ENCODE data around the gene HES2.
"Not testable (repeated sequence)": the region's sequence is repeated elsewhere in the genome, so short reads cannot be mapped to it uniquely, and the experiment has no call there.

Gene HES2

GRCh38 chr1:6453895-6454855, 34.5 kb upstream of the HES2 start:
- not testable (repeated sequence) for FAIRE-seq

- no peak for FAIRE-seq
These were observed 31.2 kb upstream of the HES2 start for GRCh38 chr1:6450943-6451373.

- not testable (repeated sequence) for FAIRE-seq
These were observed 30.8 kb upstream of the HES2 start for GRCh38 chr1:6450486-6450885.

GRCh38 chr1:6450005-6450450, 30.3 kb upstream of the HES2 start:
- no peak for FAIRE-seq

GRCh38 chr1:6448749-6449631, 29.3 kb upstream of the HES2 start:
- FAIRE-seq: no peak

GRCh38 chr1:6447818-6448748, 28.4 kb upstream of the HES2 start:
- FAIRE-seq: no peak

- FAIRE-seq: no peak
These were observed 27.5 kb upstream of the HES2 start for GRCh38 chr1:6447016-6447817.

- FAIRE-seq: no peak
These were observed 26.9 kb upstream of the HES2 start for GRCh38 chr1:6446665-6447015.

GRCh38 chr1:6445929-6446328, 26.2 kb upstream of the HES2 start:
- FAIRE-seq: not testable (repeated sequence)

GRCh38 chr1:6445062-6445763, 25.5 kb upstream of the HES2 start:
- FAIRE-seq: no peak

- FAIRE-seq: no peak
These were observed 24.7 kb upstream of the HES2 start for GRCh38 chr1:6444377-6444776.

- FAIRE-seq: no peak
These were observed 23.8 kb upstream of the HES2 start for GRCh38 chr1:6443339-6444115.

GRCh38 chr1:6441586-6441985, 21.9 kb upstream of the HES2 start:
- FAIRE-seq: no peak

- no peak for FAIRE-seq
These were observed 20.7 kb upstream of the HES2 start for GRCh38 chr1:6440198-6441126.

- FAIRE-seq: no peak
These were observed 18.4 kb upstream of the HES2 start for GRCh38 chr1:6438047-6438525.

GRCh38 chr1:6437012-6437700, 17.4 kb upstream of the HES2 start:
- FAIRE-seq: not testable (repeated sequence)

GRCh38 chr1:6436277-6436676, 16.6 kb upstream of the HES2 start:
- not testable (repeated sequence) for FAIRE-seq

- FAIRE-seq: no peak
These were observed 15.8 kb upstream of the HES2 start for GRCh38 chr1:6435547-6435946.
